ENCODE results near the gene LRRC27.

Gene LRRC27

DNA sequence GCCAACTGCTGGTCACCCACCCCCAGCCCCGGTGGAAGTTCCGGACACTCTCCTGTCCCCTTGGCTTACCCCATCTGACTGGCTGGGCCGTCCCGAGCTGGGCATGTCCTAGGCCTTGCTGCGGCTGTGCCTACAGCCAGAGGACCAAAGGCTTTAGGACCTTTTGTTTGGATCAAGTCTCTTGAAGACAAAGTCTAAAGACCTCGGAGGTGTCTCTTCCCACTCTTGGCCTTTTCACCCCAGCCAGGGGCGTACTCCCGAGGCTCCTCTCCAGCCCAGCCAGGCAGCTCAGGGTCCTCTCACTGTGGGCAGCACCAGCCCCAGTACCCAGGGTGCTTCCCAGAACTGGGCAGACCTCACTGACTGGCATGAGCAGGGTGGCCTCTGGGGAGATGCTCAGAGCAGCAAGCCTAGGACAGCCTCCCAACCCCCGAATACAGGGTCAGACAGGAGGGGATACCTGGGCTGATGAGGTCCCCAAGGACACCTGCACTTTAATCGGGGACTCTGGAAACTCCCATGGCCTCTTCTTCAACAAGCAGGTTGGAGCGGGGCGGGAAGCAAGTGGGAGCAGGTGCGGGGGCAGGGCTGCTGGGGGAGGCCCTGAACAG is 62.3 kb downstream of the LRRC27 start:
- Mint-ChIP-seq H3K36me3 (ENCODE audit: low read depth) (no peaks in the 10 kb centered on the region), H3K27ac (no peak overlapping the region), H3K4me3 (no peak overlapping the region), H3K4me1 (ENCODE audit: low read depth) (peaks cover 13% of the 10 kb centered on the region), H3K27me3 (no peaks in the 10 kb centered on the region), H3K9me3 (peaks cover 5% of the 10 kb centered on the region)
- no peak for DNase-seq

DNA sequence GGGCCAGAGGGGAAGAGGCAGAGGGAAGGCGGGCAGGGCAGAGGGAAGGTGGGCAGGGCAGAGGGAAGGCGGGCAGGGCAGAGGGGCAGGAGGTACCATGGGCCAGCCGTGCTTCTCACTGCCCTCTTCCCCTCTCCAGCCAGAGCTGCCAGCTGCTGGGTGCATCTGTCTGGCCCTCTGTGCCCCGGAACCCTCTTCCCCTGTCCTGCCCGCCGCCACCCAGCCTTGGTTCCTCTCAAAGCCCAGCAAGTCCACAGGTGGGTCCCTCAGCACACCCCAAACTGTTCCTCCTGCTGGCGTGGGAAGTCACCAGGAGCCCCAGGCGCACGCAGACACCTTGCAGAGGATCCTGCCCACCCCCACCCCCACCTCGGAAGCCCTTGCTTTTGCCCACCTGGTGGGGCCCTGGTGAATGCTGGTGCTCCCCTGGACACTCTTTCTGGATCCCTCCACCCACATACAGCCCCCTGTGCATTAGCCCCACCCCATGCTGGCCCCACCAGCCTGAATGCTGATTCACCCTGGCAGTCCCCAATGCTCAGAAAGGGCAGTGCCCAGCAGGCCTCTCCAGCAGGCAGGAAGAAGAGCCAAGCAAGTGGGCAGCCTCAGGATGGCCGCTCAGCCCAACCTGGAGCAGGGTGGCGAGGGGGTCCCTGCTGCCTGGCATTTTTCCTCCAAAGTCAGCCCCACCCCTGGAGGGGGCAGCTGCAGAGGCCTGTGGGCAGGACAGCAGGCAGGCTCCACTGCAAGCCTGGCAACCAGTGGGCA is 63.1 kb downstream of the LRRC27 start:
- Mint-ChIP-seq H3K27ac (no peak overlapping the region), H3K4me3 (peak overlapping the region; percentile 23), H3K36me3 (ENCODE audit: low read depth) (no peaks in the 10 kb centered on the region)

DNA sequence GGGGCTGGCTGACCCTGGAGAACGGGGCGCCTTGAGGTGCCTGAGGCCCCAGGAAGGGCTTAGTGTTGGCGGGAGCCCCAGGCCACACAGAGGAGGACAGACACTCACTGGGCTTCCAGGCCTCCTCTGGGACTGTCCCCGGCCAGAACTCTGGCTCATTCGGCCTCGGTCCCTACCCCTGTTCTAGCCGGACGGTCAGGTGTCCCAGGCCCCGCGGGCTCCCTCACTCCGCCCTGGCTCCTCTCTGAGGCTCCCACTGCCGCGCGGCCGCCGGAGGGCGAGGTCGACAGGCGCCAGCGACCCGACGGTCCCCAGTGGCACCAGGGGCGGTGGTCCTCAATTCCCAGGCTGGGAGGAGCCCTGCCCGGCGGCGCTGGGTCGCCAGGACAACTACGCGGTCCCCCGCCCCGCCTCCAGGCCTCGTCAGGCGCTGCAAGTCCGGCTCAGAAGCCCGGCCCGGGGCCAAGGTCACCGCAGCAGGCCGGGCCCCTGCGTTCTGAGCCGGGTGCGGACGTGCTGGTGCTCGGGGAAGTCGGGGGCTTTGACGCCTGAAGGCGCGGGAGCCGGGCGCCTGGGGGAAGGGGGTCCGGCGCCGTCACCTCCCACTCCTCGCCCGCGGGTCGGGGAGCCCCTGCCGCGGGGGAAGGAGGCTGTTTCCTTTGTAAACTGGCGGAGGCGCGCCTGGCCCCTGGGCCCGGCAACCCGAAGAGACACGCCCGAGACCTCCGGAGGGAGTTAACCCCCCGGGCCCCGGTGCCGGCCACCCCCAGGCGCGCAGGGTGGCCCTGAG is 63.9 kb downstream of the LRRC27 start:
- Mint-ChIP-seq H3K27ac (no peak overlapping the region), H3K36me3 (ENCODE audit: low read depth) (no peaks in the 10 kb centered on the region), H3K4me3 (peak overlapping the region; percentile 12), H3K4me1 (ENCODE audit: low read depth) (peaks cover 18% of the 10 kb centered on the region), H3K27me3 (no peaks in the 10 kb centered on the region), H3K9me3 (peaks cover 5% of the 10 kb centered on the region)
- DNase-seq = no peak

More for the DNA sequence above, 63.1 kb downstream of the LRRC27 start:
- H3K27me3 Mint-ChIP-seq = no peaks in the 10 kb centered on the region
- H3K4me1 Mint-ChIP-seq (ENCODE audit: low read depth) = peaks cover 18% of the 10 kb centered on the region
- DNase-seq = no peak
- peaks cover 5% of the 10 kb centered on the region for H3K9me3 Mint-ChIP-seq

DNA sequence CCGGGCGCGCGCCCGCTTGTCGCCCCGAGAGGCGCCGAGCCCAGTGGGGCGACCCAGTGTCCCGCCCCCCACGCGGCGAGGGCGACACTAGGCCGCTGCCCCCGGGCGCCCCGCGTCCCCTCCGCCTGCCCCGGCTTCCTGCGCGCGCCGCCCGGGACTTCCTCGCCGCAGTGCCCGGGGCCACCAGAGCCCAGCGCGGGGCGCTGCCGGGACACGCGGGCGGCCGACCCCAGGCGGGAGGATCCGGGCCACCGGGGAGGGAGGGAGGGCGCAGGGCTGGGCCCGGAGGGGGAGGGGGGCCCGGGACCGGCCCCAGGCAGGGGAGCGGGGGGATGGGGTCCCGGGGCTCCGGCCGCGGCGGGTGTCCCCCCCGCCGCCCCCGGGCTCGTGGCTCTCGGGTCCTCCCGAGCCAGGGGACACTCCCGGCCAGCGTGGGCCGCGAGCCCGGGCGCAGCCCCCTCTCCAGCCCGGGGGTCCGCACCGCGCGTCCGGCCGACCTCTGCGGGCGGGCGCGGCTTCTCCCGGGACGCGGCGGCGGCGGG is 64.6 kb downstream of the LRRC27 start:
- Mint-ChIP-seq H3K4me3 (no peak overlapping the region), H3K36me3 (ENCODE audit: low read depth) (no peaks in the 10 kb centered on the region), H3K27me3 (no peaks in the 10 kb centered on the region), H3K27ac (no peak overlapping the region), H3K9me3 (peaks cover 5% of the 10 kb centered on the region), H3K4me1 (ENCODE audit: low read depth) (peaks cover 18% of the 10 kb centered on the region)
- DNase-seq = peak; percentile 77

DNA sequence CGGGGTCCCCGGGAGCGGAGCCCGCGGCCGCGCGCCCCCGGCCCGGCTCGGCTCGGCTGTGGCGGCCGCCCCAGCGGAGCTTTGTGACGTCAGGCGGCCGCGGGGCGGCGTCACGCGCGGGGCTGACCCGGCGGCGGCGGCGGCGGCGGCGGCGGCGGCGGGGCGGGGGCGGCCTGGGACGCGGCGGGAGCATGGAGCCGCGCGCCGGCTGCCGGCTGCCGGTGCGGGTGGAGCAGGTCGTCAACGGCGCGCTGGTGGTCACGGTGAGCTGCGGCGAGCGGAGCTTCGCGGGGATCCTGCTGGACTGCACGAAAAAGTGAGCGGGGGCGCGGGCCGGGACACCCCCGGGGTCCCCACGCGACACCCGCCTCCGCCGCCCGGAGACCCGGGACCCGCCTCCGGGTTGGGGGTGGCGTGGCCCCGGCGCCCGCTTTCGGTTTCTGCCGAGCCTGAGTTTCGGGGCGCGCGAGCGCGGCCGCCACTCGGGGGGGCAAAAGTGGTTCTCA is 65.1 kb downstream of the LRRC27 start, which contains the start of gene PWWP2B:
PWWP2B (plus strand) TSS at position 165 of the 506 bp plus-strand sequence; CDS start at position 192, 27 bp downstream.
- Mint-ChIP-seq H3K4me3 (peak within 1 kb of the TSS; percentile 80), H3K27ac (peak within 1 kb of the TSS; percentile 85), H3K27me3 (no peaks in the 10 kb centered on the region), H3K36me3 (ENCODE audit: low read depth) (no peaks in the 10 kb centered on the region), H3K9me3 (peaks cover 2% of the 10 kb centered on the region), H3K4me1 (ENCODE audit: low read depth) (peaks cover 18% of the 10 kb centered on the region)
- peak; percentile 73 for DNase-seq

DNA sequence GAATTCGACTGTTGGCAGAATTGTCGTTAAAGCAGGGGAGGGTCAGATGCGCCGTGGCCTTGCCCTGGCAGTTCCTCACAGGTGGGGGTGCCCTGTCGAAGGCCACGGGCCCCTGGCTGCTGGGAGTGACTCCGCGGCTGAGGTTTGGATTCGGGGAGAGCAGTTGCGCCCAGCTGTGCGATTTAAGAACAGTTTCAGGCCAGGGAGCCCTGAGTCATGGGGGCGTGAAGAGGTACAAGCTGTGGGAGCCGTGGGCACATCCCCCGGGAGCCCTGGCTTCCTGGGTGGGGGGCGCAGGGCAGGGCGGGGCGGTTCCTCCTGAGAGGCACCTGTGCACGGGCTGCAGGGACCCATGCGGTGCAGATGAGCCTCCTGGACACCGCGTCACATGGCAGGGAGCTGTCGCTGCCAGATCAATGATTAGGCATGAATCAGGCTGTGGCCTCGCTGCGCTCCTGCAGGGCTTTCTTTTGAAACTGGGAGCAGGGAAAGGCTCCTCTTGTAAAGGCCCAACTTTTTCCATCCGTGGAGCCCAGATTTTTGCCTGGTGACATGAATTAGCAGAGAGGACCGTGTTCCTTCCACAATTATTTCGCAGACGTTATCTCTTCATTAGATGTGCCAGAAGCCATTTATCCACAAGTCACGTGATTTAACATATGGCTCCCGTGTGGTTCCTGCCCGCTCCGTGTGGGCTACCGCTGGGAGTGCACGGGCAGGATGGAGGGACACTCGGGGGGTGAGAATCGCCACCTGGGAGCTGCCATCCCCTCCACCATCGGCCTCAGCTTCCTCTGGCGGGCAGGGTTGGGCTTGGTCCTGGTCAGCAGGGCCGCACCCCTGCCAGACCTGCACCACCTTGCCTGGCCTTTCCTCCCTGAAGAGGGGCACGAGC is 65.9 kb downstream of the LRRC27 start:
- Mint-ChIP-seq H3K27ac (peak overlapping the region; percentile 85), H3K4me1 (ENCODE audit: low read depth) (peaks cover 18% of the 10 kb centered on the region), H3K9me3 (no peaks in the 10 kb centered on the region), H3K4me3 (peak overlapping the region; percentile 80), H3K36me3 (ENCODE audit: low read depth) (no peaks in the 10 kb centered on the region), H3K27me3 (no peaks in the 10 kb centered on the region)
- peak; percentile 68 for DNase-seq

DNA sequence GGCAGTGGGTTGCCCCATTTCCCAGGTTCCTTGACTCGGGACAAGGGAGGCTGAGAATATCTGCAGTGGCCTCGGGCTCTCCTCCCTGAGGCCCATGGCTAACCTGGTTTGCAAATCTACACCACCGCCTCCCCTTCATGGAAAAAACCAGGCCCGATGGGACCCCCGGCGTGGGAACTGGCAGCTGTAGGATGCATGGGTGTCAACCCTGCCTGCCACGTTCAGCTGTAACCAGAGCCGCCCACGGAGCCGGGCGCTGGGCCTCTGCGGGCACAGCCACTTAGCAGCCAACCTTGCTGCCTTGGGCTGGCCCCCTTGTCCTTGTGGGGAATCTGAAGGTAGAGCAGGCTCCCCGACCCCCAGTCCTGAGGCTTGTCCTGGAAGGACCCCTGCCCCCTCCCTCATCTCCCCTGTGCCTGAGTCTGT is 66.6 kb downstream of the LRRC27 start:
- no peaks in the 10 kb centered on the region for H3K27me3 Mint-ChIP-seq
- DNase-seq = no peak
- H3K36me3 Mint-ChIP-seq (ENCODE audit: low read depth) = no peaks in the 10 kb centered on the region
- no peak overlapping the region for H3K27ac Mint-ChIP-seq
- peaks cover 18% of the 10 kb centered on the region for H3K4me1 Mint-ChIP-seq (ENCODE audit: low read depth)
- H3K4me3 Mint-ChIP-seq = peak overlapping the region; percentile 33
- no peaks in the 10 kb centered on the region for H3K9me3 Mint-ChIP-seq

DNA sequence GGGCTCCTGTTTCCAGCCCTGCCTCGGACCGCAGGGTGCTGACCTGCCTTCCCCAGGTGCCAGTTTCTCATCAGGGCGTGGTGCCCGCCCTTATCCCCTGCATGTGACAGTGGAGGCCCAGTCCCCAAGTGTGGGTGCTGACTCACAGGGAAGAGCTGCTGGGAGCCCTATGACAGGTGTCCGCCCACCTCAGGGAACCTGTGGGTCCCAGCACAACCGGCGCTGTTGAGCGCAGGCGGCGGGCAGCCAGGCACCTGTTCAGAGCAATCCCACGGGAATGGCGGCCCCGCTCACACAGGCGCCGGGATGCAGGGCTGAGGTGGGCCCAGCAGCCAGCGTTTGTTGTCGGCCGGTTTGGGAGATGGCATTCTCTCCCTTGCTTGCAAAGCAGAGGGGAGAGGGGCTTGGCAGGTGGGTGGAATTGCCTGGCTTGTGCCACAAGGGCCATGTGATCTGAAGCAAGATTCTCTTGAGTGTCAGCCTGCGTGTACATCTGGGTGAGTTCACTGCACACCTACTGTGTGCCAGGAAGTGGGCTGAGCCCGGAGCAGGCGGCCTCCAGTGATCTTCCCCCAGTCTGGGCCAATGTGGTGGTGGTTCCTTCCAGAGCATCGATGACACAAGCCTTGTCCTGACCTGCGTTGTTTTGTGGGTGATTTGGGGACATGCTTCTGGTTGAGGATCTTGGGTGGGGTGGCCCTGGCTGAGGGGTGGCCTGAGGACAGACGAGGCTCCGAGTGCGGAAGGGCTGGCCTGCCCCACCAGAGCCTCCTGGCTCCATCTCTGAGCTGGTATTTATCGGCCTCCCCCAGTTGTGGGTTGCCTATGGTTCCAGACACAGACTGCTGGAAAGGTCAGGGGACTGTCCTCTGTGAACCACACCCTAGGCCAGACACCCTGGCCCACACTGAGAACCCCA is 67.4 kb downstream of the LRRC27 start:
- Mint-ChIP-seq H3K4me3 (no peak overlapping the region), H3K36me3 (ENCODE audit: low read depth) (no peaks in the 10 kb centered on the region), H3K27me3 (no peaks in the 10 kb centered on the region), H3K4me1 (ENCODE audit: low read depth) (peaks cover 18% of the 10 kb centered on the region), H3K9me3 (no peaks in the 10 kb centered on the region), H3K27ac (no peak overlapping the region)
- DNase-seq = no peak

DNA sequence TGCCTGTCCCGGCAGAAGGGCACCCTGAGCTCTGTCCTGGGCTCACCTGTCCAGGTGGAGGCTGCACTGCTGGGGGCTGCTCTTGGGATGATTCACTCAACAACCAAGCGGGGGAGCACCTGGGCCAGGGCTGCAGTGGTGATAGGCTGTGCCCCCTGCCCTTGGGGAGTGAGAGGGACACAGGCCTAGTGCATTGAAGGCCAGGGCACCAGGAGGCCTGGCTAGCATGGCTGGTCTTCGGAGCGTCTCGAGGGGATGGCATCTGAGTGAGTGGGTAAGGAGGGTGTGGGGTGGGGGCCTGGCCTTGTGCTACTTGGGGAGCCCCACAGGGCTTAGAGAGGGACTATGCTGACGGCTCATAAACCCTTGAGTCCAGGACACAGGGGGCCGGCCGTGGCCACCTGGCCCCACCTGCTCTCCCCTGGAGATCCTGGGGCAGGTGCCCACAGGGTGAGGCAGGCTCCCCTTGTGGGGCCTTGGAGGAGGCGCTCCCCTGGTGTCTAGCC is 68.1 kb downstream of the LRRC27 start:
- no peaks in the 10 kb centered on the region for H3K9me3 Mint-ChIP-seq
- no peak overlapping the region for H3K27ac Mint-ChIP-seq
- H3K4me3 Mint-ChIP-seq = no peak overlapping the region
- peaks cover 18% of the 10 kb centered on the region for H3K4me1 Mint-ChIP-seq (ENCODE audit: low read depth)
- no peaks in the 10 kb centered on the region for H3K27me3 Mint-ChIP-seq
- no peak for DNase-seq
- no peaks in the 10 kb centered on the region for H3K36me3 Mint-ChIP-seq (ENCODE audit: low read depth)

DNA sequence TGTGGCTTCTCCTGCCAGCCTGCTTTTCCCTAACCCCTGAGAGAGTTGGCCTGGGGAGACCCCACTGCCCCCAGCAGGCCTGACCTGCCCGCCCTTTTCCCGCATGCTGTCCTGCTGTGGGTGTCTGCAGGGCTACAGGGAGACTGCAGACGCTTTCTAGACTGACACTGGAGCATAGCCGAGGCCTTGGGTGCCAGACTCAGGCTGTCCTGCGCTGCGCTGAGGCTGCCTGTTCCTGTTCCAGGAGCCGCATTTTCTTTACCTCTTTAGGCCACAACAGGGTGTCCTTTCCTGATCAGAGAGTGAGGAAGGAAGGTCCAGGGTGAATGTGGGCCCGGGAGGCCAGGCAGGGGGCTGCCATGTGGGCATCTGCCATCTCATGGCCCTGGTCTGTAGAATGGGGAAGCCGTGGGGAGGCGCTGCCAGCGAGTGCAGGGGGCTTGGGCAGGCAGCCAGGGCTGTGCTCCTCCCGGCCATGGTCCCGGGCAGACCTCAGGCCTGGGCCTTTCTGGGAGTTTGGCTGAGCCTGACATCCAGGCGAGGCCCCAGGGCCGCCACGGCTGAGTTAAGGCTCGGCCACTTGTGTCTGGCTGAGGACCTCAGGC is 68.7 kb downstream of the LRRC27 start:
- peaks cover 3% of the 10 kb centered on the region for H3K36me3 Mint-ChIP-seq (ENCODE audit: low read depth)
- H3K27ac Mint-ChIP-seq = no peak overlapping the region
- no peaks in the 10 kb centered on the region for H3K9me3 Mint-ChIP-seq
- no peak for DNase-seq
- no peak overlapping the region for H3K4me3 Mint-ChIP-seq
- H3K27me3 Mint-ChIP-seq = no peaks in the 10 kb centered on the region
- peaks cover 18% of the 10 kb centered on the region for H3K4me1 Mint-ChIP-seq (ENCODE audit: low read depth)

DNA sequence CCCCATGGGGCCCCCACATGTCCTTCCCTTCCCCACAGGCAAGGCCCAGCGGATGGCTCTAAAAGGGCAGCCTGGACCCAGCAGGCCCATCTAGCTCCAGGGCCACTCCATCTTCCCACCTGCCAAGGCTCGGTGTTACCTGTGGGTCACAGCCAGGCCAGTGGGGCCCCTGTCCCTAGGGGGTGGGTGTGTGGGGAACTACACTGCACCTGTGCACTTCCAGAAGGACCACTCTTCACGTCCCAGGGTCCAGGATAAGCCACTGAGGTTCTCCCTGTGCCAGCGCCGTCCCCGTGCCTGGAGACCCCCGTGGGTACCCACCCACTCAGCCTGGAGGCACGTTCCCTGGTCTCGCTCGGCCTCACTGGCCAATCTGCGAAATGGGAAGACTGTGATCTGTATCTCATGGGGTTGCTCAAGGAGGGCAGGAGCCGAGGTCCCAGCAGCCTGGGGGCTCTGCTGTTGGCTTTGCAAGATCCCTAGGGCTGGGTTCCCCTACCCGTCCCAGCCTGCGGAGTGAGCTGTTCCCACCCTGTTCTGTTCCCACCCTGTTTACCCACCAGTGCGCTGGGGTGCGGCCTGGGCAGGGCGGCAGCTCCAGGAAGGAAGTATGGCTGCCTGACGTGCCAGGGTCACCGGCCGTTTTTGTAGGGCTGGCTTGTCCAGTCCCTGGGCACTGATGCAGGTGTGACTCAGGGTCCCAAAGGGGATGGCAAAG is 69.6 kb downstream of the LRRC27 start:
- H3K4me1 Mint-ChIP-seq (ENCODE audit: low read depth) = peaks cover 18% of the 10 kb centered on the region
- no peak for DNase-seq
- no peaks in the 10 kb centered on the region for H3K27me3 Mint-ChIP-seq
- no peak overlapping the region for H3K4me3 Mint-ChIP-seq
- H3K9me3 Mint-ChIP-seq = no peaks in the 10 kb centered on the region
- H3K36me3 Mint-ChIP-seq (ENCODE audit: low read depth) = peaks cover 9% of the 10 kb centered on the region
- no peak overlapping the region for H3K27ac Mint-ChIP-seq

DNA sequence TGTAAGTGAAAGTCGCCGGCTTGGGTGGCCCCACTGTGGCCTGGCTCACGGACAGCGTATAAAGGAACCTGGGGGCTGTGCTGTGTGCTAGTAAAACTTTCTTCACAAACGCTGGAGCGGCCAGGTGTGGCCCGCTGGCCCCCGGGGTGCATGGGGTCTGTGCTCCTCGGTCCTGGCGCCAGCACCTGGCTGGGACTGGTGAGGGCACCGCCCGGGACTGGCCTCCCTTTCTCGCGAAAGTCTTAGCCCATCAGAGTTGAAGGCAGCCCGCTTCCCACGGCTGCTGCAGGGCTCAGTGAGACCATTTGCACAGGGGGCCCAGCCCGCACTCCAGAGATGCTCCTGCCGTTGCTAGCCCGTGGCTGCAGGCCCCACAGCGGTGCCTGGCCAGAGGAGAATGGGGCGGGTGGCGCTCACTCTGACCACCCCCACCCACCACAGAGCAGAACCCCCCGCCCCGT is 70.8 kb downstream of the LRRC27 start:
- Mint-ChIP-seq H3K27me3 (no peaks in the 10 kb centered on the region), H3K4me3 (no peak overlapping the region), H3K9me3 (no peaks in the 10 kb centered on the region), H3K36me3 (ENCODE audit: low read depth) (peaks cover 13% of the 10 kb centered on the region), H3K4me1 (ENCODE audit: low read depth) (peaks cover 17% of the 10 kb centered on the region), H3K27ac (no peak overlapping the region)
- no peak for DNase-seq
